Measurements from ENCODE around the gene TRMT13.

GRCh38 chr1:100107696-100108095, 25.3 kb upstream of the TRMT13 start:
- TF ChIP-seq CTCF (IDR thresholded peaks at IDR 0.05; ENCODE audit: low read length), result no peak
- no peak for TF ChIP-seq EZH2 (IDR thresholded peaks at IDR 0.05; ENCODE audit: borderline replicate concordance, low read length)

All from OCI-LY1 (cell line).